Endothelial cell of umbilical vein (primary cell): ENCODE results near the gene FHIP1B. TPM values are rescaled to one million over a fixed set of nuclear protein-coding genes. Genes with fewer than 3 reads are reported as not detected.

Source experiments
- BruUV-seq: library from RNA; stranded (reverse); fragments of 400-500 nt; replicated peaks from 2 replicates; lab custom pipeline; 2021; lab: Mats Ljungman, UMichigan
- CTCF ChIA-PET: fragments of 300-600, 350-600 bp; sonication (Branson Sonifier 250); formaldehyde crosslinking; loops from one replicate; lab custom pipeline; 2021; ENCODE audit warnings: antibody characterized with exemption, inconsistent platforms; lab: Charles Lee
- POLR2A ChIA-PET: fragments of 300-600, 350-600 bp; sonication (Branson Sonifier 250); formaldehyde crosslinking; loops from one replicate; lab custom pipeline; 2021; ENCODE audit warnings: antibody characterized with exemption, inconsistent platforms; lab: Charles Lee
- DNase-seq: peaks from one replicate; pipeline ENCODE4 v3.0.0-alpha.2; 2011; ENCODE audit warnings: low read depth, low spot score
- FAIRE-seq: peaks from 2 replicates; lab custom pipeline; 2011; peaks lifted over from hg19 to GRCh38; lab: Jason Lieb, UNC
- H2AFZ ChIP-seq: 2 replicates; pipeline ENCODE4 v1.6.0; 2012; ENCODE audit warnings: low read depth, low read length, control low read depth, inconsistent platforms
- H3K27ac ChIP-seq: 2 replicates; pipeline ENCODE4 v1.5.1; 2011; ENCODE audit warnings: low read depth, mild to moderate bottlenecking, control low read depth, low read length, moderate library complexity; ENCODE audit not compliant: insufficient read depth
- H3K27me3 ChIP-seq, 2 experiments: 2 replicates each; pipeline versions ENCODE4 v1.6.0 to v1.6.1; 2011; ENCODE audit warnings: low read length in 2 of 2, mixed read lengths in 1 of 2; ENCODE audit not compliant: control insufficient read depth in 2 of 2, insufficient read depth in 2 of 2
- H3K36me3 ChIP-seq, 2 experiments: 2 replicates in 1 of 2; 3 replicates in 1 of 2; pipeline ENCODE4 v1.5.1; 2011; ENCODE audit warnings: low read length in 2 of 2, mild to moderate bottlenecking in 1 of 2, moderate library complexity in 1 of 2; ENCODE audit not compliant: control insufficient read depth in 2 of 2, insufficient read depth in 2 of 2; ENCODE audit errors: extremely low read depth in 1 of 2
- H3K4me1 ChIP-seq: 3 replicates; pipeline ENCODE4 v1.5.1; 2011; ENCODE audit warnings: mild to moderate bottlenecking, low read length; ENCODE audit not compliant: control insufficient read depth, insufficient read depth; ENCODE audit errors: extremely low read depth
- H3K4me2 ChIP-seq: 2 replicates; pipeline ENCODE4 v1.6.1; 2011; ENCODE audit warnings: low read length, control low read depth, mixed read lengths; ENCODE audit not compliant: insufficient read depth
- H3K4me3 ChIP-seq, 3 experiments: fragments of 200-600 bp in 1 of 3; sonication (generic), shearing (Covaris generic) in 1 of 3; replicated peaks in 1 of 3; 2 replicates each; pipeline ENCODE4 v1.5.1; 2011 to 2016; ENCODE audit warnings: control low read depth in 3 of 3, low read length in 3 of 3, mild to moderate bottlenecking in 2 of 3, inconsistent platforms in 1 of 3, low read depth in 1 of 3, moderate library complexity in 1 of 3; ENCODE audit not compliant: insufficient read depth in 1 of 3
- H3K79me2 ChIP-seq: 2 replicates; pipeline ENCODE4 v1.6.0; 2012; ENCODE audit warnings: low read length, inconsistent platforms; ENCODE audit not compliant: control insufficient read depth, insufficient read depth
- H3K9ac ChIP-seq: replicated peaks from 2 replicates; pipeline ENCODE3; 2011; ENCODE audit warnings: low read length, control low read depth; ENCODE audit not compliant: insufficient read depth; ENCODE audit errors: extremely low read depth
- H3K9me1 ChIP-seq: replicated peaks from 3 replicates; pipeline ENCODE4 v1.6.0; 2011; ENCODE audit warnings: mild to moderate bottlenecking, low read length; ENCODE audit not compliant: control insufficient read depth, insufficient read depth; ENCODE audit errors: extremely low read depth
- H3K9me3 ChIP-seq: replicated peaks from 2 replicates; pipeline ENCODE4 v1.5.1; 2012; ENCODE audit warnings: low read length, inconsistent platforms; ENCODE audit not compliant: control insufficient read depth, insufficient read depth
- H4K20me1 ChIP-seq: replicated peaks from 2 replicates; pipeline ENCODE3; 2011; ENCODE audit warnings: mild to moderate bottlenecking, low read length; ENCODE audit not compliant: control insufficient read depth, insufficient read depth; ENCODE audit errors: extremely low read depth
- POLR2AphosphoS5 ChIP-seq: IDR thresholded peaks from 2 replicates; pipeline ENCODE4 v1.6.1; 2012; ENCODE audit warnings: low read depth, mild to moderate bottlenecking, control low read depth, low read length, moderate library complexity; ENCODE audit not compliant: insufficient read depth
- dilution Hi-C: fragments of 300-500 bp; cut with MboI; formaldehyde crosslinking; loops from one replicate; pipeline ENCODE4 v1.15.0; 2019; ENCODE audit warnings: low sequenced_read_pairs; ENCODE audit not compliant: extremely low pct_ligation_motif_present
- intact Hi-C: fragments of 100-400 bp; cut with micrococcal nuclease; formaldehyde crosslinking; loops from one replicate; pipeline ENCODE4 v1.10.0; 2022
- polyA plus RNA-seq, 4 experiments: library from polyadenylated mRNA; depleted of rRNA in 3 of 4; stranded (reverse) in 3 of 4; unstranded in 1 of 4; fragments of >200 nt; gene quantifications; 2 replicates each; pipeline versions ENCODE4 v1.2.1 to v1.2.3, GENCODE V29; 2011 to 2012; ENCODE audit warnings: missing spikeins in 1 of 4
- total RNA-seq: library from RNA; stranded (reverse); gene quantifications from 2 replicates; pipeline ENCODE4 v1.2.3, GENCODE V29; 2021
- TF ChIP-seq, protein P1 (sequence below), 2 donors: IDR thresholded peaks; 1 replicate in 1 of 2; 2 replicates in 1 of 2; pipeline ENCODE4 v1.5.1; 2011; ENCODE audit warnings: low read length in 2 of 2, mild to moderate bottlenecking in 2 of 2, moderate library complexity in 2 of 2, control low read depth in 1 of 2, inconsistent platforms in 1 of 2, low read depth in 1 of 2; ENCODE audit not compliant: insufficient read depth in 1 of 2; ENCODE audit errors: extremely low read depth in 1 of 2

FHIP1B gene
- total and polyA plus RNA-seq, 2 donors (not counting 3 experiments of a cell fraction or from before 2014, with no cell fraction given) = 21.3 to 50.1 TPM

DNA sequence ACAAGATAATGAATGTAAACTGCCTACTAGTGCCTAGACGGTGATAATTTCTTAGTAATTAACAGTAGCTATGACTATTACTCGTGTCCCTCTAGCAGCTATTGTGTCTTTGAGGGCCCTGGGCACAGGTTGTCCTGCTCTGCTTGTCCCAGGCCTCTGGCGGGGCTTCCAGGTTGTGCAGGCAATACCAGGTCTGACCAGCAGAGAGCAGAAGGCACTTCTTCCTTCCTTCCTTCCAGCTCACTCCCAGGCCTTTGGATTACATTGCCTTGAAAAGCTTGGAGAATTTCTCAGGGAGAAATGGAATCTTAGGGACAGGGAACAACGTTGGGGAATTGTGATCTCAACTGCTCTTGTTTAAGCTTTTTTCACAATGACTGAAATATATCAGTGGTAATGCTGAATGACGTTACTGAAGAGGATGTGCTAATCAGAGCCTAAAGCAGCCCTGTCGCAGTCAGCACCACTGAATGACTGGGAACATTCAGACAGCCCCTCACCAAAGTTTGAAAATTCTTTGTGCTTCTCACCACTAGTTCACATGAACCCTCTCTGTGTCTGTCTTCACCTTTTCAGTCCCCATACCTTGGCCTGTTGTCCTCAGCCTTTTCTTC is 16.8 kb upstream of the FHIP1B start:
- Histone ChIP-seq H3K9me3 (no peaks in the 10 kb centered on the region), H4K20me1 (no peaks in the 10 kb centered on the region), H3K9me1 (no peaks in the 10 kb centered on the region), H3K9ac (no peak overlapping the region), H2AFZ (no peak overlapping the region), H3K36me3 (no peaks in the 10 kb centered on the region), H3K4me2 (no peak overlapping the region), H3K4me1 (peaks cover 5% of the 10 kb centered on the region), H3K79me2 (no peaks in the 10 kb centered on the region), H3K27ac (no peak overlapping the region), H3K4me3 (no peak overlapping the region), H3K27me3 (peaks cover 19 to 28% of the 10 kb centered on the region in 2 experiments)
- BruUV-seq = no TSS peak
- FAIRE-seq (peak; percentile 88), DNase-seq (peak; percentile 47)
- ChIA-PET CTCF (interaction anchor here (0.7 to 7.7 kb wide), 26 partner anchors 10 to 259 kb away, joined by 3 to 167 read pairs (median 6); partner anchors contain the start of genes CNGA4 and FHIP1B), POLR2A (no interaction called here)
- TF ChIP-seq POLR2AphosphoS5 = no peak
- TF ChIP-seq, protein P1, sequence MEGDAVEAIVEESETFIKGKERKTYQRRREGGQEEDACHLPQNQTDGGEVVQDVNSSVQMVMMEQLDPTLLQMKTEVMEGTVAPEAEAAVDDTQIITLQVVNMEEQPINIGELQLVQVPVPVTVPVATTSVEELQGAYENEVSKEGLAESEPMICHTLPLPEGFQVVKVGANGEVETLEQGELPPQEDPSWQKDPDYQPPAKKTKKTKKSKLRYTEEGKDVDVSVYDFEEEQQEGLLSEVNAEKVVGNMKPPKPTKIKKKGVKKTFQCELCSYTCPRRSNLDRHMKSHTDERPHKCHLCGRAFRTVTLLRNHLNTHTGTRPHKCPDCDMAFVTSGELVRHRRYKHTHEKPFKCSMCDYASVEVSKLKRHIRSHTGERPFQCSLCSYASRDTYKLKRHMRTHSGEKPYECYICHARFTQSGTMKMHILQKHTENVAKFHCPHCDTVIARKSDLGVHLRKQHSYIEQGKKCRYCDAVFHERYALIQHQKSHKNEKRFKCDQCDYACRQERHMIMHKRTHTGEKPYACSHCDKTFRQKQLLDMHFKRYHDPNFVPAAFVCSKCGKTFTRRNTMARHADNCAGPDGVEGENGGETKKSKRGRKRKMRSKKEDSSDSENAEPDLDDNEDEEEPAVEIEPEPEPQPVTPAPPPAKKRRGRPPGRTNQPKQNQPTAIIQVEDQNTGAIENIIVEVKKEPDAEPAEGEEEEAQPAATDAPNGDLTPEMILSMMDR (IDR thresholded peaks at IDR 0.05; ENCODE audit: extremely low read depth in 1 of 2, insufficient read depth in 1 of 2, low read depth in 1 of 2, low read length in 2 of 2) = peak; percentile 76 to 78
- intact Hi-C loops (loop anchor here (1.0 to 2.0 kb wide), 4 partner anchors 48 to 112 kb away; no protein-coding TSS in a partner anchor), dilution Hi-C loops (no loop called here)
